Ovary (tissue), 3 donors: ENCODE data around the gene PRKCQ.

Experiments used
- CTCF ChIP-seq, 3 donors: fragments of 450-650 bp in 2 of 3; fragments of 200-600 bp in 1 of 3; IDR thresholded peaks; one replicate each; pipeline versions ENCODE4 v1.5.1 to v1.8.0; 2016 to 2022; ENCODE audit warnings: antibody characterized with exemption in 3 of 3, mild to moderate bottlenecking in 1 of 3
- EP300 ChIP-seq: sonication (generic); formaldehyde crosslinking; IDR thresholded peaks from one replicate; pipeline ENCODE4 v1.6.1; 2017; ENCODE audit warnings: antibody characterized with exemption
- POLR2A ChIP-seq: fragments of 450-650 bp; IDR thresholded peaks from one replicate; pipeline ENCODE4 v1.6.1; 2017; ENCODE audit warnings: antibody characterized with exemption, mild to moderate bottlenecking, moderate library complexity
- donor health status: DM: no; HTN: no; CAD: no.

- TF ChIP-seq CTCF (IDR thresholded peaks at IDR 0.05) (no peak), POLR2A (no peak), EP300 (no peak)
Measured at GRCh38 chr10:6539833-6540232, 40.2 kb downstream of the PRKCQ start.
